HG03095 (cell line): Measurements from ENCODE around the gene SP6.

Experiments
- ATAC-seq: cut with Tn5 transposase; IDR thresholded peaks from one replicate; pipeline ENCODE4 v1.9.1; 2021; ENCODE audit warnings: moderate library complexity; ENCODE audit not compliant: unreplicated experiment

SP6 gene

GRCh38 chr17:47879776-47880454 is 29.0 kb upstream of the SP6 start:
- no peak for ATAC-seq

- ATAC-seq = no peak
These were observed 28.1 kb upstream of the SP6 start for GRCh38 chr17:47879028-47879585.

GRCh38 chr17:47878203-47879027 is 27.5 kb upstream of the SP6 start:
- ATAC-seq = no peak

GRCh38 chr17:47877368-47878034 is 26.5 kb upstream of the SP6 start:
- no peak for ATAC-seq

- ATAC-seq = no peak
These were observed 24.3 kb upstream of the SP6 start for GRCh38 chr17:47875011-47875985.

GRCh38 chr17:47873200-47874090 is 22.5 kb upstream of the SP6 start:
- no peak for ATAC-seq

GRCh38 chr17:47872651-47873161 is 21.7 kb upstream of the SP6 start:
- ATAC-seq = no peak

- ATAC-seq = no peak
These were observed 21.2 kb upstream of the SP6 start for GRCh38 chr17:47872019-47872650.

GRCh38 chr17:47871048-47871447 is 20.1 kb upstream of the SP6 start:
- ATAC-seq = no peak

- no peak for ATAC-seq
These were observed 19.1 kb upstream of the SP6 start for GRCh38 chr17:47870056-47870455.

- ATAC-seq = no peak
These were observed 18.2 kb upstream of the SP6 start for GRCh38 chr17:47869114-47869513.

GRCh38 chr17:47867813-47868533 is 17.0 kb upstream of the SP6 start:
- no peak for ATAC-seq

- no peak for ATAC-seq
These were observed 16.0 kb upstream of the SP6 start for GRCh38 chr17:47866941-47867340.

GRCh38 chr17:47864791-47865216 is 13.8 kb upstream of the SP6 start:
- no peak for ATAC-seq

GRCh38 chr17:47862621-47863440 is 11.9 kb upstream of the SP6 start:
- ATAC-seq = no peak

GRCh38 chr17:47860386-47860785 is 9.4 kb upstream of the SP6 start:
- no peak for ATAC-seq
